GM12878 (cell line): Measurements from ENCODE around the gene NKD1. TPM values are rescaled to one million over a fixed set of nuclear protein-coding genes. Genes with fewer than 3 reads are reported as not detected.

Experiments
- ATAC-seq: fragments of 200-7000 bp; cut with Tn5 transposase; 3 replicates; pipeline ENCODE4 v1.9.1; 2020; ENCODE audit warnings: mild to moderate bottlenecking, moderate library complexity
- BruUV-seq: library from RNA; stranded (reverse); fragments of 400-500 nt; replicated peaks from 2 replicates; lab custom pipeline; 2021; lab: Mats Ljungman, UMichigan
- CTCF ChIA-PET: fragments of 300-600 bp; sonication (Branson Sonifier 250); formaldehyde crosslinking; extraction: SDS; loops from one replicate; lab custom pipeline; 2021; ENCODE audit warnings: inconsistent platforms; lab: Yijun Ruan, JAX
- POLR2A ChIA-PET: fragments of 350-600 bp; formaldehyde crosslinking; extraction: SDS; loops from one replicate; lab custom pipeline; 2021; ENCODE audit warnings: inconsistent platforms; lab: Charles Lee
- RAD21 ChIA-PET: fragments of 300-600 bp; sonication (Branson Sonifier 250); formaldehyde crosslinking; loops from one replicate; lab custom pipeline; 2023; ENCODE audit warnings: antibody characterized with exemption; ENCODE audit not compliant: unreplicated experiment; lab: Charles Lee
- SMC1A ChIA-PET: fragments of 300-600 bp; sonication (Branson Sonifier 250); formaldehyde crosslinking; loops from one replicate; lab custom pipeline; 2023; ENCODE audit not compliant: unreplicated experiment, uncharacterized antibody; lab: Charles Lee
- DNase-seq: peaks from one replicate; pipeline ENCODE4 v3.0.0-alpha.2; 2011; ENCODE audit warnings: low read depth, low spot score
- FAIRE-seq: peaks from 3 replicates; lab custom pipeline; 2011; peaks lifted over from hg19 to GRCh38; lab: Jason Lieb, UNC
- H2AFZ ChIP-seq: 2 replicates; pipeline ENCODE4 v1.6.0; 2011; ENCODE audit warnings: low read depth, low read length, control low read depth; ENCODE audit not compliant: control insufficient read depth
- H3K27ac ChIP-seq: 2 replicates; pipeline ENCODE4 v1.5.1; 2011; ENCODE audit warnings: control low read depth; ENCODE audit not compliant: control insufficient read depth, insufficient read depth
- H3K27me3 ChIP-seq, 2 experiments: replicated peaks in 1 of 2; 2 replicates each; pipeline versions ENCODE4 v1.6.0 to v1.6.1; 2011; ENCODE audit warnings: low read length in 1 of 2; ENCODE audit not compliant: control insufficient read depth in 2 of 2, insufficient read depth in 2 of 2
- H3K36me3 ChIP-seq, 2 experiments: 2 replicates each; pipeline ENCODE4 v1.5.1; 2011; ENCODE audit warnings: low read length in 1 of 2; ENCODE audit not compliant: control insufficient read depth in 2 of 2, insufficient read depth in 2 of 2
- H3K4me1 ChIP-seq: 2 replicates; pipeline ENCODE4 v1.6.1; 2011; ENCODE audit warnings: mild to moderate bottlenecking, low read length, moderate library complexity, mixed read lengths; ENCODE audit not compliant: control insufficient read depth, insufficient read depth
- H3K4me2 ChIP-seq: 2 replicates; pipeline ENCODE4 v1.6.0; 2011; ENCODE audit warnings: control low read depth; ENCODE audit not compliant: control insufficient read depth, insufficient read depth
- H3K4me3 ChIP-seq: fragments of 200-600 bp; sonication (generic); 2 replicates; pipeline ENCODE4 v1.5.1; 2016
- H3K79me2 ChIP-seq: 2 replicates; pipeline ENCODE4 v1.6.0; 2011; ENCODE audit warnings: low read length; ENCODE audit not compliant: control insufficient read depth, insufficient read depth
- H3K9ac ChIP-seq: 2 replicates; pipeline ENCODE4 v1.8.0; 2011; ENCODE audit warnings: low read length, control low read depth, mixed read lengths; ENCODE audit not compliant: control insufficient read depth, insufficient read depth
- H3K9me3 ChIP-seq: replicated peaks from 3 replicates; pipeline ENCODE4 v1.5.1; 2011; ENCODE audit warnings: mild to moderate bottlenecking, low read length; ENCODE audit not compliant: control insufficient read depth, insufficient read depth
- H4K20me1 ChIP-seq: 2 replicates; pipeline ENCODE4 v1.6.0; 2011; ENCODE audit not compliant: control insufficient read depth, insufficient read depth
- EED ChIP-seq: sonication (generic); IDR thresholded peaks from 2 replicates; pipeline ENCODE4 v1.6.1; 2016; ENCODE audit warnings: antibody characterized with exemption, low read depth
- GATAD2B ChIP-seq: fragments of 450-650 bp; conservative IDR thresholded peaks from 2 replicates; pipeline ENCODE4 v1.6.1; 2017; ENCODE audit warnings: low read depth, mild to moderate bottlenecking, moderate library complexity
- NFYB ChIP-seq: IDR thresholded peaks from 2 replicates; pipeline ENCODE4 v1.6.1; 2011; ENCODE audit warnings: low read depth, mild to moderate bottlenecking, low read length, improper control_type of control experiment, moderate library complexity; ENCODE audit not compliant: insufficient read depth
- PAX5 ChIP-seq: IDR thresholded peaks from 2 replicates; pipeline ENCODE4 v1.6.1; 2011; ENCODE audit warnings: low read depth, low read length, borderline replicate concordance
- SKIL ChIP-seq: fragments of 450-650 bp; IDR thresholded peaks from 2 replicates; pipeline ENCODE4 v1.6.1; 2017; ENCODE audit warnings: mild to moderate bottlenecking, low read depth, inconsistent platforms; ENCODE audit not compliant: poor library complexity, severe bottlenecking
- SPI1 ChIP-seq: IDR thresholded peaks from 2 replicates; pipeline ENCODE4 v1.6.1; 2011; ENCODE audit warnings: low read depth, mild to moderate bottlenecking, low read length, moderate library complexity, borderline replicate concordance; ENCODE audit not compliant: insufficient read depth
- SUPT20H ChIP-seq: IDR thresholded peaks from 2 replicates; pipeline ENCODE4 v1.6.1; 2011; ENCODE audit warnings: low read depth, mild to moderate bottlenecking, low read length, moderate library complexity, borderline replicate concordance; ENCODE audit not compliant: control insufficient read depth
- ZNF24 ChIP-seq: fragments of 450-650 bp; IDR thresholded peaks from 2 replicates; pipeline ENCODE4 v1.6.1; 2017; ENCODE audit warnings: antibody characterized with exemption, mild to moderate bottlenecking
- WGBS: methylation state at CpG from one replicate; pipeline ENCODE4 v1.1.6; 2016; ENCODE audit warnings: low lambda C conversion rate; ENCODE audit not compliant: insufficient replicate concordance, insufficient coverage; ENCODE audit errors: missing lambda C conversion rate; 5-methylcytosine and 5-hydroxymethylcytosine counted together
- in situ Hi-C: fragments of 300-500 bp; cut with MboI; formaldehyde crosslinking; loops from 9 replicates; pipeline ENCODE4 v1.14.3; 2018; ENCODE audit warnings: mixed read lengths
- intact Hi-C: fragments of 100-400 bp; cut with micrococcal nuclease; formaldehyde crosslinking; loops from one replicate; pipeline ENCODE4 v1.14.2; 2022; ENCODE audit not compliant: unreplicated experiment
- polyA plus RNA-seq, 11 experiments: library from polyadenylated mRNA; depleted of rRNA in 4 of 11; unstranded in 6 of 11; stranded (reverse) in 5 of 11; fragments of >200 nt; fragmentation: Nextera tagmentation in 4 of 11; fragmentation: Illumina TruSeq in 1 of 11; extraction: Ambion mirVana in 4 of 11; extraction: Trizol in 1 of 11; gene quantifications; 1 replicate in 1 of 11; 2 replicates in 10 of 11; pipeline versions ENCODE4 v1.2.1 to v1.2.3, GENCODE V29; 2011 to 2016; ENCODE audit warnings: inconsistent platforms in 2 of 11, missing spikeins in 2 of 11, low read depth in 1 of 11
- total RNA-seq, 4 experiments: library from RNA; depleted of rRNA in 3 of 4; stranded (reverse); fragments of >200 nt in 3 of 4; fragmentation: Illumina TruSeq in 1 of 4; extraction: Trizol in 1 of 4; gene quantifications; 2 replicates each; pipeline versions ENCODE4 v1.2.1 to v1.2.3, GENCODE V29; 2013 to 2021

The NKD1 gene
- total and polyA plus RNA-seq, 10 of the 15 experiments (the other 5 are each of a cell fraction or from before 2014, with no cell fraction given): under 0.01 to 0.49 (median 0.04) TPM; not detected in 2

DNA sequence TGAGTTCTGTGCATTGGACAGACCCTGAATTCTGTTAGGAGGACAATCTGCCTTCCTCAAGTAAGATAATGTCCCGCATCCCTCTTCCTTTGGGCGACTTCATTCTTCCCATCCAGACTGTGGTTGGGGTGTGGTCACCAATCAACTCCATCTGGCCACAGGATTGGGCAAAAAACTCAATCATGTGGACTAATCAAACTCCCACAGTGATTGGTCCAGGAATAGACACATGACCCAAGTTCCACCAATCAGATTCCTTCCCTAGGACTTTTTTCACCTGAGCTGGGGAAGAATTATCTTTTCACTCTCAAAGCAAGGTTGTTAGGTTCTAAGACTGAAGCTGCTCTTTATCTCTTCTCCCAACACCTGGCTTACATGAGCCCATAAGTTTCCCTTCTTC lies 13.2 kb upstream of the NKD1 start:
- in situ Hi-C loops: no loop called here
- ATAC-seq (no peak), FAIRE-seq (no peak), DNase-seq (no peak)
- H3K9ac ChIP-seq: no peak overlapping the region
- H3K9me3 ChIP-seq: peaks cover 2% of the 10 kb centered on the region; the same call in 1 of the 3 replicates
- no peak overlapping the region for H3K27ac ChIP-seq
- no peak overlapping the region for H3K4me3 ChIP-seq
- H4K20me1 ChIP-seq: no peaks in the 10 kb centered on the region
- TF ChIP-seq SKIL (no peak), ZNF24 (no peak), SUPT20H (no peak), GATAD2B (no peak), EED (no peak), PAX5 (no peak), SPI1 (no peak), NFYB (0 out of 2 replicates have a peak, but pooled peaks have one; percentile 13)
- CTCF ChIA-PET: interaction anchor here (1.4 to 1.6 kb wide), 2 partner anchors 79 to 271 kb away, joined by 3 to 4 read pairs; no protein-coding TSS in a partner anchor
- RAD21 ChIA-PET: no interaction called here
- no peaks in the 10 kb centered on the region for H3K36me3 ChIP-seq
- WGBS: 68% methylated on average over 2 of the region's 2 CpGs
- SMC1A ChIA-PET: no interaction called here
- H2AFZ ChIP-seq: no peak overlapping the region
- no peaks in the 10 kb centered on the region for H3K4me1 ChIP-seq
- H3K79me2 ChIP-seq: no peaks in the 10 kb centered on the region
- POLR2A ChIA-PET: no interaction called here
- BruUV-seq: no TSS peak
- intact Hi-C loops: no loop called here
- H3K4me2 ChIP-seq: no peak overlapping the region
- no peaks in the 10 kb centered on the region; a peak in 1 of 4 replicates for H3K27me3 ChIP-seq
